KOPT-K1 (cell line): ENCODE measurements around the gene TWF2.

ENCODE experiments used
- H3K27ac ChIP-seq: fragments of 200-600 bp; sonication (generic); 2 replicates; pipeline ENCODE4 v1.5.1; 2016; ENCODE audit warnings: antibody characterized with exemption, mild to moderate bottlenecking, low read depth, low read length; ENCODE audit not compliant: poor library complexity, severe bottlenecking
- H3K36me3 ChIP-seq: fragments of 200-600 bp; sonication (generic); 2 replicates; pipeline ENCODE4 v1.5.1; 2017; ENCODE audit warnings: antibody characterized with exemption, mild to moderate bottlenecking, low read length, moderate library complexity; ENCODE audit not compliant: insufficient read depth
- H3K9me3 ChIP-seq: fragments of 200-600 bp; sonication (generic); 2 replicates; pipeline ENCODE4 v1.5.1; 2017; ENCODE audit warnings: antibody characterized with exemption, low read length, mild to moderate bottlenecking; ENCODE audit not compliant: insufficient read depth, poor library complexity, severe bottlenecking

TWF2 gene

DNA sequence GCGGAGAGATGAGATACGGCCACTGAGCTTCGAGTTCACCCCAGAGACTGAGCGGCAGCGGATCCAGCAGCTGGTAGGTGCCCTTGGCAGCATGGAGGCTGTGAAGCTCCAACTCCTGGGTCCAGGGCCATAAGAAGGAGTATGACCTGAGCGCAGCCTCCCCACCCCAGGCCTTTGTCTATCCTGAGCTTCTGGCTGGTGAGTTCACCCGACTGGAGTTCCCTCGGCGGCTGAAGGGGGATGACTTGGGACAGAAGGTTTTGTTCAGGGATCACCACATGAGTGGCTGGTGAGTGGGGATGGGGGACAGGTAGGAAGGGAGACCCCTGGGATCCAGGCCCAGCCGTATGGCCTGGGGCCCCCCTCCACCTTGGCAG, 9.2 kb upstream of the TWF2 start:
- H3K9me3 ChIP-seq = no peaks in the 10 kb centered on the region
- H3K36me3 ChIP-seq = peaks cover 54% of the 10 kb centered on the region
- no peak overlapping the region for H3K27ac ChIP-seq

DNA sequence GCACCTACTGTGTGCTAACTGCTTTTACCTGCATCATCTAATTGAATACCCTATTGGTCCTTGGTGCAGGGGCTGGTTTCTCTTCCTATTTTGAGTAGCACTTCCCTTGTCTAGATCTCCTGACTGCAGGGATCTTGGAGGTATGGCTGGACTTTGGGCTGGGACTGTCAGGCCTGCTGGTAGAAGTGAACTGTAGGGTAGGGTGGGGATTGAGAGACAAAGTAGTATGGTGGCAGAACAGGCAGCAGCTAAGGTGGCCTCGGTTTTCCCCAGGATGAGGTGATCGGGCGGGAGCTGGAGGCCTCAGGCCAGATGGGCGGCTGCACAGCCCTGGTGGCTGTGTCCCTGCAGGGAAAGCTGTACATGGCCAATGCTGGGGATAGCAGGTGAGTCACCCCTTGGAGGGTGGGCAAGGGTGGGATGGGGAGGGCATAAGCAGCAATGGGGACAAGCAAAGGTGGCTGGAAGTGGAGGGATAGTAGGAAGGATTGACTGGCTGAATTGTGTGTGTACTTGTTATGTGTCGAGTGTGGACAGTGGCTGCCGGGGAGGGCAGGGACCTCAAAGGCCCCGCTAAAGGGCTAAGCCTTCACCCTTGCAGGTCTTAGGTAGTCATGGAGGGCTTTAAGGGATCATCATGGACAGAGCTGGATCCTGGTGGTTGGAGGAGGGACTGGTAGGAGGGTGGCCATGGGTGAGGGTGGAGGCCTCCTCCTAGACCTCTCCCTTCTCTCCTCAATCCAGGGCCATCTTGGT, 8.6 kb upstream of the TWF2 start:
- Histone ChIP-seq H3K9me3 (no peaks in the 10 kb centered on the region), H3K36me3 (peaks cover 49% of the 10 kb centered on the region), H3K27ac (no peak overlapping the region)

DNA sequence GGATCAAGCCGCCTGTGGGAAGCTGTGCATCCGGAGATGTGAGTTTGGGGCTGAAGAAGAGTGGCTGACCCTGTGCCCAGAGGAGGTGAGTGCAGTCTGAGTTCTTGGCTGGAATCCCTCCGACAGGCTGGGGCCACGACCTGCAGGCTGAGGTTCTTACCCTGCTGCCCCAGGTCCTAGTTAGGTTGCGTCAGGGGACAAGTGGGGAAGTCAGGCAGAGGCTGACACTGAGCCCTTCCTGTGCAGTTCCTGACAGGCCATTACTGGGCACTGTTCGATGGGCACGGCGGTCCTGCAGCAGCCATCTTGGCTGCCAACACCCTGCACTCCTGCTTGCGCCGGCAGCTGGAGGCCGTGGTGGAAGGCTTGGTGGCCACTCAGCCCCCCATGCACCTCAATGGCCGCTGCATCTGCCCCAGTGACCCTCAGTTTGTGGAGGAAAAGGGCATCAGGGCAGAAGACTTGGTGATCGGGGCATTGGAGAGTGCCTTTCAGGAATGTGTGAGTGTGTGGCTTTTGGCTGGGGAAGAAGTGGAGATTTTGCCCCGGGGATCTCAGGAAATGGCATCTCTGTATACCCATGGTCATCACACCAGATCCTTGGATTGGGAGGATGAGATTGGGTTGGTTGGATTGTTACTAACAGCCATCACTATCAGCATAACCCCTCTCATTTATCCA, 7.9 kb upstream of the TWF2 start:
- Histone ChIP-seq H3K9me3 (no peaks in the 10 kb centered on the region), H3K36me3 (peaks cover 42% of the 10 kb centered on the region), H3K27ac (no peak overlapping the region)

DNA sequence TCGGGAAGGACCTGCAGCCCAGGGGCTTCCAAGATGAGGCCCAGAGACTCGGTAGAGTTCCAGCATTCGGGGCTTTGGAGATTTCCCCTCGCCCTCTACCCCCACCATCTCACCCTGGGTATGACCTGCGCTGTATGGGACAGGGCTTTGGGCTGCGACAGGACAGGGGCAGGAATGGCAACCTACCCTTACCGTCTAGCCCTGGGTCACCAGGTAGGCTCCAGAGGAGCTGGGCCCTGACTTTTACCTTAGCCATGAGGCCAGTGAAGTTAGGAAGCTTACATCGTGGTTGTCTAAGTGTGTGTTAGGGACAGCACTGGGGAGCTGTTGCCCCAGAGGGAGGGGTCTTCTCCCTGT, 7.3 kb upstream of the TWF2 start:
- Histone ChIP-seq H3K36me3 (peaks cover 36% of the 10 kb centered on the region), H3K27ac (peak overlapping the region; percentile 54), H3K9me3 (no peaks in the 10 kb centered on the region)

DNA sequence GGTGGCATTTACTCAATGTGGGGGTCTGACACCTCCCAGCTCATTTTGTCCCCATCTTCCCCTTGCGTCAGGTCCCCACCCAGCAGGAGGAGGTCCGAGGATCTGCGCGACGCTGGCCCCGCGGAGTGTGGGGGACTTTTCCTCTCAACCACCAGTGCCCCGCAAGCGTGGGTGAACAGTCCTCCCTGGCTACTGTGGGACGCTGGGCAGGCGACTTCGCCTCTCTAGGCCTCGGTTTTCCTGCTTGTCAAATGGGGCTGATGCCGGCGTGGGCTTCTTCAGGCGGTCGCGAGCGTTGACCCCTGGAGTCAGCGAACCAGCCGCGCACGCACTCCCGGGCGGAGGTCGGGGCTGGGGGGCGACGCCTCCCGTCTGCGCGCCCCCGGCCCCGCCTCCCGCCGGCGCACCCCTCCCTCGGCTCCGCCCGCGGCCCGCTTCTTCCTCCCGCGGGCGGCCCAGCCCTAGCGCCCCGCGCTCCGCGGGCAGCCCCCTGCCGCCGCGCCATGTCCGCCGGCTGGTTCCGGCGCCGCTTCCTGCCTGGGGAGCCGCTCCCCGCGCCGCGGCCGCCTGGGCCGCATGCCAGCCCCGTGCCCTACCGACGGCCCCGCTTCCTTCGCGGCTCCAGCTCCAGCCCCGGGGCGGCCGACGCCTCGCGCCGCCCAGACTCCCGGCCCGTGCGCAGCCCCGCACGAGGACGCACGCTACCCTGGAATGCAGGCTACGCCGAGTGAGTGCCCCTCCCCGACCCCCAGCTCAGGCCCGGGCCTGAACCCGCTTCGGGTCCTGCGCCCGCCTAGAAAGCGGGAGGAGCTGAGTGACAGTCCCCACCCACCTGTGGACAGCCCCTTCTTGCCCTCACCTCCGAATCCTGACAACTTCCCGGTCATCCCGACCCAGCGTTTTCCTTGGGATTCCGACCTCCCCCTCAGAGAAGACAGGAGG, 6.6 kb upstream of the TWF2 start, which contains the start of gene PPM1M:
PPM1M (plus strand) TSS at position 438 of the 942 bp plus-strand sequence; CDS start at position 504, 66 bp downstream.
- peaks cover 29% of the 10 kb centered on the region for H3K36me3 ChIP-seq
- H3K27ac ChIP-seq = peak within 1 kb of the TSS; percentile 54

DNA sequence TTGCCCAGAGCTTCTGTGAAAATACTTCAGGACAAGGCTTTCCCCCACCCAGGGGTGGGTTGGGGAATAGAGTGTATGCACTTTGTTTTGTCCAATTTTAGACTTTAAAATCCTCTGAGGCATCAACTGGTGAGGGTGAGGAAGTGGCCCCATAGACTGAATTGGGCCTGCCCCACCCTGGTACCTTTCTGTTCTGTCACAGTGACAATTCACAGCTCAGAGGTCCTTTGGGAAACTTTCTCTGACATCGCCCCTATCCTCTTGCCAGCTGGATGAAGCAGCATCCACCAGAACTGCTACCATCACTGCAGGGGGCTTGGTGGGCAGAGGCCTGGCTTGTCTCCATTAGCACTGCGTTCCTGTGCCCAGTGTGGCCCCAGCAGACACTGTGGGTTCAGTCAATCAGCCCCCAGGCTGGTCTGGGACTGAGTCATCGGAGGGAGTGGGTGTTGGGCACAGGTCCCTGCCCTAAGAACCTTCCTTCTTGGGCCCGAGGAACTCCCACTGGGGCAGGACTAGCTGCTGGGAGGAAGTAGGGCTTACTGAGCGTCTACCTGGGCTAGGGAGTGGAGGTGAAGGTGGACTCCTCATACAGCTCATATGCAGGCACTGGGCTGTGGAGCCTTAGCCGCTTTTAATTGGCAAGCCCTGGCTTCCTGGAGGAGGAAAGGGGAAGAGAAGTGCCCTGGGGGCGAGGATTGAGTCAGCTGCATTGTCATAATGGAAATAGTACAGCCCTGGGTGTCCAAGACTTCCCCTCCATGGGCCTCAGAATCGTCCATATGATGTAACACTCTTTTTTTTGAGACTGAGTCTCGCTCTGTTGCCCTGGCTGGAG, 5.1 kb upstream of the TWF2 start:
- Histone ChIP-seq H3K9me3 (no peaks in the 10 kb centered on the region), H3K36me3 (peaks cover 13% of the 10 kb centered on the region), H3K27ac (no peak overlapping the region)

More for the DNA sequence above, 6.6 kb upstream of the TWF2 start, which contains the start of gene PPM1M:
- H3K9me3 ChIP-seq = no peaks in the 10 kb centered on the region

DNA sequence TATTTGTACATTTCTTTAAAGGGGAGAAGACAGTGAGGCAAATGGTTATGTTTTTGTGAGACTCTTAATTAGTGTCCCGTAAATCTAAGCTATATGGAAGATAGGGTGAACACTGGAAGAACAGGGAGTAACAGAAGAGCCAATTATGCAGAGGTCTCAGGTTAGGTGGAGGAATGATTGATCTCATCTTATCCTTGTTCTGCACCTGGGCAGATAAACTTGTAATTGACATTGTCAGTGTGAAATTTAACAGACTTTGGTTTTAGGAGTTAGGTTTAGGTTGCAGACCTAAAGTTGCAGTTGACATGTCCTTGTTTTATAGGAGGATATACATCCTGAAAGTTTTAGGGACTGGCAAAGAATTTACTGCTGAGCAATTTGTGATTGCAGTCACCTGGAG, 3.1 kb upstream of the TWF2 start:
- H3K36me3 ChIP-seq = no peaks in the 10 kb centered on the region
- H3K9me3 ChIP-seq = no peaks in the 10 kb centered on the region
- no peak overlapping the region for H3K27ac ChIP-seq

DNA sequence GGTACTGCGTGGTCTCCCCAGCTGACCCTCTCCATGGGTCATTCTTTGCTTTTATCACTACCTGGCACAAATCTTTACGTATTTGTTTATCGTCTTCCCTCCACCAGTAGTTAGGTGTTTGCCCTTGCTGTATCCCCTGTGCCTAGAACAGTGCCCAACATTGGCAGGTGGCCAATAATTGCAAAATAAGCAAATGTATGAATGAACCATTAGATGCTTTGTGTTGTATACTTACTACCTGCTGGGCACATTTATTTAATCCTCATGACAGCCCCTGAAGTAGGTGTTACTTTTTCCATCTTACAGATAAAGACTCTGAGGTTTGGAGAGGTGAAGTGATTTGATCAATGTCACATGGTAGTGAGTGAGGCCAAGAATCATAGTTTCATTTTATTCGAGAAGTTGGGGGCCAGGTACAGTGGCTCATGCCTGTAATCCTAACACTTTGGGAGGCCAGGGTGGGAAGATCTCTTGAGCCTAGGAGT, 2.0 kb upstream of the TWF2 start:
- H3K9me3 ChIP-seq = no peaks in the 10 kb centered on the region
- H3K27ac ChIP-seq = peak overlapping the region; percentile 93
- no peaks in the 10 kb centered on the region for H3K36me3 ChIP-seq

DNA sequence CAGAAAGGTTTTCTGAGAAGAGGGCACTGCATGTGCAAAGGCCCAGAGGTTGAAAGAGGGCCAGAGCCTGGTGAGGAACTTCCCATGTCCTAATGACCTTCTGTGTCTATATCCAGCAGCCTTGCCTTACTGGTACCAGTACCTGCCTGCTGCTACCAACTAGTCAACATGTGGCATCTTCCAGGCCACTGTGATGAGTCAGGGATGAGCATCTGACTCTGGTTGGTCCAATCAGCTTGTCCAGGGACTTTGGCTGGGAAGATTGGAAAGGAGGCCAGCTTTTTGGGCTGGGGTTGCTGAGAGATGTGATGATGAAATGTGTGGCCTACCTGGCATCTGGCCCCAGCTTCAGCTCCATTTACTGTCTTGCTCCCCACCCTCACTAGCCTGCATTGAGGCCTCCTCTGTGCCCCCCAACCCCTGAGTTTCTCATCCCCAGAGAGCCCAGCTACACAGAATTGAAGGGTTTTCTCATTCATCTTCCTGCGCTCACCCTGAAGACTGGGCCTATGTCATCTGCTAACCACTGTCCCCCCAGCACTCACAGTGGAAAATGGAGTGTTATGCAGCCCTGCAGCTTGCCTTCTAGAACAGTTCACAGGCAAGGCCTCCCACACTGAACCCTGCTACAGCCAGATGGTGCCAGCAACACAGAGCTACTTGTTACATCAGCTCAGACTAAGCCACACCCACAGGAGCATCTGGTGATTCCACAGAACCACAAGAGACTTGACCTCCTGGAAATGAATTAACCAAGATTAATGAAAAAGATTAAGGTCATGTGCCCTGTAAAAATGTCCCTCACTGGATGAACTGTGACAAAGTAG, 1.3 kb upstream of the TWF2 start:
- peaks cover 6% of the 10 kb centered on the region for H3K36me3 ChIP-seq
- peak overlapping the region; percentile 93 for H3K27ac ChIP-seq
- H3K9me3 ChIP-seq = no peaks in the 10 kb centered on the region

DNA sequence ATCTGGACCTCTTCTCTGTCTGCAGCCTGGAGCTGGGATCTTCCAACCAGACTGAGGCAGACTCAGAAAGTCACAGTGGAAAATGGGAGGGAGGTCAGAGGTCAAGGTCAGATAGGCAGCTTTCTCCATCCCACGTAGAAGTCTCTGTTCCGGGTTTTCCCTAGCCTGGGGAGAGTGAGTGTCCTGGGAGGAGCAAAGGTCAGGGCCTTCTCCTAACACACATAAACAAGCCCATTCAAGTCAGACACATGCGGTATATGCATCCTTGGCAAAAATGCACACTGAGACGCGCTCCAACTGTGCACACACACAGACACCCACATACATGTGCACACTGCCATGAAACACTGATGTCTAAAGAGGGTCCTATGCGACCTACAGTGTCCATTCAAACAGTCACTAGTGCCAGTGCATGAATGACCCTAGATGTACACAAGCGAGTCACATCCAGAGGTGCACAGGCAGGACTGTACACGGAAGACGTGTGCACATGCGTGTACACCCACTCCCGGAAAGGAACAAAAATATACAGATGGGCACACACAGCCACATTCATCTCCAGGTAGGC, 681 bp downstream of the TWF2 start:
- Histone ChIP-seq H3K9me3 (no peaks in the 10 kb centered on the region), H3K27ac (peak overlapping the region; percentile 93), H3K36me3 (peaks cover 23% of the 10 kb centered on the region)

DNA sequence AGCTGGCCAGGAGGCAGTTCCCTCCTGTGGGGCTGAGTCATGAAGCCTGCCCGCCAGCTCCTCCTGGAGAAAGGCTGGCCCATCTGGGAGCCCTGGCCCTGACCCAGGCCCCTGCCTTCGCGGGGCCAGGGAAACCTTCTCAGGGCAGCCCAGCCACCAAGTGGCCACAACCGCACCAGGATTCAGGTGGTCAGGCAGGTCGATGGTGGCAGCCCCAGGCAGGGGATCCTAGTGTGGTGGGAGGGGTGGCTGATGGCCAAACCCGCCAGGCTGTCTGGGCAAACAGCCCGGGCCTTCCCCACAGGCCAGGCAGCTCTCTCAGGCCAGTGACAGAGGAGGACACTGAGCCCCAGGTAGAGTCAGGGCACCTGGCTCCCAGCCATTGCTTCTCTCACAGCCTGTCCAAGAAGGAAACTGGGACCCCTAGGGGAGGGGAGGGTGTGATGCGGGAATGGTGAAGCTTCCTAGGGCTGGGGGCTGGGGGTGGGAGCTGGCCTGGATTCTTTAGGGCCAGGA, 1.2 kb downstream of the TWF2 start:
- peaks cover 29% of the 10 kb centered on the region for H3K36me3 ChIP-seq
- no peaks in the 10 kb centered on the region for H3K9me3 ChIP-seq
- H3K27ac ChIP-seq = peak overlapping the region; percentile 93

DNA sequence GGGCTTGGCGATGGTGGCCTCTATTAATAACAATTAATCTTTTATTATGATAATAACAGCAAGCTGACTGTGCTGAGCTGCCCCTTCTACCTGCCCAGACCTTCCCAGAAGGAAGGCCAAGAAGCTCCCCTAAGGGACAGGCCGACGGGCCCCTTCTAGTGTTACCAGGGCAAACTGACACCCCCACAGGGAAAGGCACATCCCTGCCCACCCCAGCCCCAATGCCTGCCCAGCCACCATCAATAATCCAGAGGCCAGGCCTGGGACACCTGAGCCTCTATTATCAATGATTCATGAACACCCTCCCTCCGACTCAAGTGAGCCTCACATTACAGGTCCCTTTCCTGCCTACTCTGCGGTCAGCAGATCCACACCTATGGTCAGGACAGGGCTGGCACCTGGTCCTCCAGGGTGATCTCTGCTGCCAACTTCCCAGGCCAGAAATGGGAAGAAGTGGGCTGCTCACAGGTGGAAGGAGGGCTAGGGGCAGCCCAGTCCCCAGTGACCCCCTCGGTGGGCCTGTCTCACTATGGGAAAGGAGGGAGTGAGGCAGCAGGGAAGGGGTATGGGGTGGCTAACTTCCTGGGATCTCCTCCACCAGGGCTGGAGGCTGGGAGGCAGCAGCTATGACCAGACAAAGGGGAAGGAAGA, 1.8 kb downstream of the TWF2 start:
- H3K36me3 ChIP-seq = peaks cover 35% of the 10 kb centered on the region
- H3K27ac ChIP-seq = peak overlapping the region; percentile 22
- no peaks in the 10 kb centered on the region for H3K9me3 ChIP-seq

DNA sequence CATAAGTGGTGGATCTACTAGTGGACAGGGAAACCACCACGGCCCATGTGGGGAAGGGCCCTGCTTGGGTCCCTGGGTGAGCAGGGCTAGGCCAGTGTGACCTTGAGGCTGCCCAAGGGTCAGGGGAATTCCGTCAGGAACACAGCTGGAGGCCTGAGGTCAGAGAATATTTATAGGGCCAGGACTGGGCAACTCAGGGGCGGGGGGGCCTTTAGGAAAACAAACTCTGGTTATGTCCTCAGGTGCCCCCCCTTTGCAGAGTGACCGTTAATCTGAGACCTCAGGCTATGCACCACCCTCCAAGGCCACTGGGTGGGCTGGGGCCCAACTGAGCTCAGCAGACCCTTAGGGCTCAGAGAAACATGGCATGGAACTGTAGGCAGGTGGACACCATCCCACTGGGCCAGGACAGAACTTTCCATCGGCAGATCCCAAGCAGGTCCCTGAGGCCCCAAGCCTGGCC, 2.5 kb downstream of the TWF2 start:
- H3K9me3 ChIP-seq = no peaks in the 10 kb centered on the region
- no peak overlapping the region for H3K27ac ChIP-seq
- H3K36me3 ChIP-seq = peaks cover 41% of the 10 kb centered on the region
